HEK293 (cell line): ENCODE results near the gene RPS17.

ENCODE experiments used
- CTCF ChIP-seq: fragments of 450-650 bp; formaldehyde crosslinking; IDR thresholded peaks from 2 replicates; pipeline ENCODE4 v1.5.1; 2016; ENCODE audit warnings: missing biosample characterization, missing genetic modification characterization
- TCF7L2 ChIP-seq: IDR thresholded peaks from 2 replicates; pipeline ENCODE4 v1.6.1; 2011; ENCODE audit warnings: low read depth, mild to moderate bottlenecking, inconsistent platforms, low read length, moderate library complexity, borderline replicate concordance

GRCh38 chr15:82530006-82530405 is 10.3 kb downstream of the RPS17 start:
- no peak for TF ChIP-seq TCF7L2
- TF ChIP-seq CTCF (tag by site-specific recombination): no peak
